HG03196 (cell line): Measurements from ENCODE around the gene DNAAF5.

Experiments
- ATAC-seq: cut with Tn5 transposase; IDR thresholded peaks from one replicate; pipeline ENCODE4 v1.9.1; 2021; ENCODE audit not compliant: unreplicated experiment

DNAAF5 gene

GRCh38 chr7:831596-832166 is 105.2 kb downstream of the DNAAF5 start:
- ATAC-seq = peak; percentile 64

- peak; percentile 37 for ATAC-seq
These were observed 105.9 kb downstream of the DNAAF5 start, which contains the start of gene SUN1 for GRCh38 chr7:832167-832967. Gene SUN1 (plus strand): TSS chr7:832476. CDS start chr7:832525, 49 bp downstream.

- no peak for ATAC-seq
These were observed 106.5 kb downstream of the DNAAF5 start for GRCh38 chr7:832968-833424.

- no peak for ATAC-seq
These were observed 107.2 kb downstream of the DNAAF5 start for GRCh38 chr7:833601-834258.

GRCh38 chr7:834277-834676 is 107.8 kb downstream of the DNAAF5 start:
- ATAC-seq = no peak

- ATAC-seq = no peak
These were observed 108.5 kb downstream of the DNAAF5 start for GRCh38 chr7:835021-835420.

GRCh38 chr7:835485-836401 is 109.2 kb downstream of the DNAAF5 start:
- no peak for ATAC-seq
